Measurements from ENCODE around the gene HLX.

GRCh38 chr1:220887202-220887519 is 7.9 kb downstream of the HLX start:
- no peak for TF ChIP-seq CTCF (IDR thresholded peaks at IDR 0.05)
- no peak for TF ChIP-seq EP300 (IDR thresholded peaks at IDR 0.05)

Measured in tibial nerve (tissue), 4 donors.